Thyroid gland (tissue), 4 donors: ENCODE measurements around the gene LBX1.

Experiments
- POLR2A ChIP-seq, 2 donors: fragments of 450-650 bp; IDR thresholded peaks; one replicate each; pipeline ENCODE4 v1.6.1; 2017; ENCODE audit warnings: antibody characterized with exemption in 2 of 2, mild to moderate bottlenecking in 2 of 2, moderate library complexity in 1 of 2
- TF ChIP-seq, protein P1 (sequence below), 6 experiments: fragments of 200-600 bp in 3 of 6; fragments of 450-650 bp in 3 of 6; sonication (generic) in 3 of 6; IDR thresholded peaks; one replicate each; pipeline ENCODE4 v1.5.1; 2016 to 2019; ENCODE audit warnings: antibody characterized with exemption in 6 of 6, mild to moderate bottlenecking in 2 of 6, inconsistent platforms in 1 of 6, moderate library complexity in 1 of 6

DNA sequence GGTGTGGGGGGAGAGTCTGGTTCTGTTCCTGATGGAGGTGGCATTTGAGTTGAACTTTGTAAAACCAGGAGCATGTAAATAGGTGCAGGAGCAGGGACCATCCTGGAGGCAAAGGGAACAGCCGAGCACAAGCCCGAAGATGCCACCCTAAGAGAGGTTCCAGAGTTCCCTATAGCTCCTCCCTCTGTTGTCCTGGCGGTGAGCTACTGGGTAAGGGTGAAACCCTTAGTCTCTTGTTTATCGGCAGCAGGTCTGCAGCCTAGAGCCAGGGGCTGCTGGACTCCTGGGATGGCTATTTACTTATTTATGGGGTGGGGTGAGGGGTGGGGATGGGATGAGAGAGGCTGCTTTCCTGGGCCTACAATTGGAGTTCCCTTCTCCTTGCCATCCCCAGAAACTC lies 6.5 kb upstream of the LBX1 start:
- TF ChIP-seq, protein P1, sequence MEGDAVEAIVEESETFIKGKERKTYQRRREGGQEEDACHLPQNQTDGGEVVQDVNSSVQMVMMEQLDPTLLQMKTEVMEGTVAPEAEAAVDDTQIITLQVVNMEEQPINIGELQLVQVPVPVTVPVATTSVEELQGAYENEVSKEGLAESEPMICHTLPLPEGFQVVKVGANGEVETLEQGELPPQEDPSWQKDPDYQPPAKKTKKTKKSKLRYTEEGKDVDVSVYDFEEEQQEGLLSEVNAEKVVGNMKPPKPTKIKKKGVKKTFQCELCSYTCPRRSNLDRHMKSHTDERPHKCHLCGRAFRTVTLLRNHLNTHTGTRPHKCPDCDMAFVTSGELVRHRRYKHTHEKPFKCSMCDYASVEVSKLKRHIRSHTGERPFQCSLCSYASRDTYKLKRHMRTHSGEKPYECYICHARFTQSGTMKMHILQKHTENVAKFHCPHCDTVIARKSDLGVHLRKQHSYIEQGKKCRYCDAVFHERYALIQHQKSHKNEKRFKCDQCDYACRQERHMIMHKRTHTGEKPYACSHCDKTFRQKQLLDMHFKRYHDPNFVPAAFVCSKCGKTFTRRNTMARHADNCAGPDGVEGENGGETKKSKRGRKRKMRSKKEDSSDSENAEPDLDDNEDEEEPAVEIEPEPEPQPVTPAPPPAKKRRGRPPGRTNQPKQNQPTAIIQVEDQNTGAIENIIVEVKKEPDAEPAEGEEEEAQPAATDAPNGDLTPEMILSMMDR (IDR thresholded peaks at IDR 0.05) = no peak
- no peak for TF ChIP-seq POLR2A (IDR thresholded peaks at IDR 0.05)
